GM18511 (cell line): ENCODE data around the gene IQSEC1.

Experiments
- ATAC-seq: cut with Tn5 transposase; IDR thresholded peaks from one replicate; pipeline ENCODE4 v1.9.1; 2021; ENCODE audit warnings: mild to moderate bottlenecking, moderate library complexity; ENCODE audit not compliant: unreplicated experiment

IQSEC1 gene

DNA sequence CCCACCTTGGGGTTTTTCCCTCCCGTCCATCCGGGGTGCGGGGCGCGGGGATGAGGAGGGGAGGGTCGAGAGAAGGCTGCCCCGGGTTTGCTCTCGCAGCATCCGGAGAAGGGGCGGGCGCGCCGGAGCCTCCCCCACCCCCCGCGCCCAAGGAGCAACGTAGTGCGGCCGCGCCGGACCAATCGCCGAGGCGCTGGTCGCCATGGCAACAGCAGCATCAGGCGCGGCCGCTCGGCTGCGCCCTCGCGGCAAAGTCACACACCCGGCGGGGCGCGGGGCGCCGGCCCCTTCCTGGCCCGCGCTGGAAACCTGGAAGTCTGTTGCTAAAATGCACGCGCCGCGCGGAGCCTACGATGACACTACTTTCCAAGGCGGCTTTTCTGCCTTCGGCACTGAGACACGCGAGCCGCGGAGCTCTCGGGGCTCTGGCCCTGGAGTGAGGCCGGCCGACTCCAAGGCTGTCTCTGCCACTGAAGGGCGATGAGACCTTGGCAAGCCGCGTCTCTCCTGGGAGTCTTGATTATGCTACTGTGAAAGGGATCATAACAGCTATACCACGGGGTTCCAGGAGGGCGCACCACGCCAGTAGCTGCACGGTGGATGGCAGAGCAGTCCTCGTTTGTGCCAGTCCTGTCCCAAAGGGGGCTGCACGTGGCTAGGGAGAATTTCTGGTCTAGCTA is at the start of gene IQSEC1:
Gene IQSEC1 (minus strand): TSS at position 104 of the 680 bp plus-strand sequence. CDS start 415 bp downstream, outside the sequence.
- ATAC-seq: peak; percentile 51

DNA sequence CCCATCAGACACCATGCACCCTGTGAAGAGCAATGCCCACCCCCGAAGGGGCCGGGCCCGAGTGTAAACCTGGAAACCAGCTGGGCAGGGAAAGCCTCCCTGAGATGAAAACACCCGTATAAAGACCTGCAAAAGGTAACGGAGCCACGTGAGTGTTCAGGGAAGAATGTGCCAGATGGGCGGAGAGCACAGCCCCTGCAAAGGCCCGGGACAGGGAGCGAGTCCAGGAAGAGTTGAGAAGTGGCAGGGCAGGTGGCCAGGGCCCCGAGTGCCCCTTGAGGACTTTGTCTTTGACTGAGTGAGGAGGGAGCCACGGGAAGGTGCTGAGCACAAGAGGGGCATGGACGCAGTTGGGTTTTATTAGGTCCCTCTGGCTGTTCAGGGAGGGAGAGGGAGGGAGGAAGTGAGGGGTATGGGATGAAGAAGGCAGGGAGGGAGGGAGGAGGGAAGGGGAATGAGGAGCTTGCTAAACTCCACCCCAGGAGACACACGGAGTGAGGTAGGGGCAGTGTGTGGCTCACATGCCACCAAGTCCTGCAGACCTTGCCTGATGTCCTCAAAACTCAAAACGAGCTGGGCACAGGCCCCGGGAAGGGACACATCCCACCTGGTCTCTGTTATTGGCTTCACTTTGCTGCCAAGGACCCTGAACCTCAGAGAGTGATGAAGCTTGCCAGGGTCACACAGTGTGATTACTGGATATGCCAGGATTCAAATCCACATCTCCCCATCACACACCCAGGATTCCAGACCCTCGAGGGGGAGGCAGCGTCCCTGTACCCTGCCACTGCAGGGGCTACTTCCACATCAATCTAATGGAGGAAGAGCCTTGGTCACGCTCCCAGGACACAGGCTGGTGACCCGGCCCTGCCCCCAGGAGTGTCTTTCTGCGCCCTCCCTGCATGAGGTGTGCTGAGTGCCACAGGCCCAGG is 49.1 kb upstream of the IQSEC1 start:
- ATAC-seq: no peak

DNA sequence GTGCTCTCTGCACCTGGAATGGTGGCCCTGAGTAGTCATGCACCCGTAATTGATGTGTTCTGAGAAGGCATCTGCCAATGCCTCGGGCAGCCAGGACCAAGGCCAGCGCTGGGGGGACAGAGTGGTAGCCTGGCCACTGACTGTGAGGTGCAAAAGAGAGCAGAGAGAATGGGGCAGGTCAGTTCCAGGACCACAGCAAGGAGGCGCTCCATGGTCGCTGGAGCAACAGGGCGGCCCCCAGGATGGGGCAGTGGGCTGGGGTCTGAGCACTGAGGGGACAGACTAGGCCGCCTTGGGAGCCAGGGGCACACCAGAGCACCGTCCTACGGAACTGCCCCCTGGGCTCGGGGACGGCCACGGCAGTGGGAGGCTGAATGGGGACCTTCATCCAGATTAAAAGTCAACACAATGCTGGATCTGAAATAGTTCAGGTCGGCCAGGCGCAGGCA is 48.3 kb upstream of the IQSEC1 start:
- no peak for ATAC-seq

DNA sequence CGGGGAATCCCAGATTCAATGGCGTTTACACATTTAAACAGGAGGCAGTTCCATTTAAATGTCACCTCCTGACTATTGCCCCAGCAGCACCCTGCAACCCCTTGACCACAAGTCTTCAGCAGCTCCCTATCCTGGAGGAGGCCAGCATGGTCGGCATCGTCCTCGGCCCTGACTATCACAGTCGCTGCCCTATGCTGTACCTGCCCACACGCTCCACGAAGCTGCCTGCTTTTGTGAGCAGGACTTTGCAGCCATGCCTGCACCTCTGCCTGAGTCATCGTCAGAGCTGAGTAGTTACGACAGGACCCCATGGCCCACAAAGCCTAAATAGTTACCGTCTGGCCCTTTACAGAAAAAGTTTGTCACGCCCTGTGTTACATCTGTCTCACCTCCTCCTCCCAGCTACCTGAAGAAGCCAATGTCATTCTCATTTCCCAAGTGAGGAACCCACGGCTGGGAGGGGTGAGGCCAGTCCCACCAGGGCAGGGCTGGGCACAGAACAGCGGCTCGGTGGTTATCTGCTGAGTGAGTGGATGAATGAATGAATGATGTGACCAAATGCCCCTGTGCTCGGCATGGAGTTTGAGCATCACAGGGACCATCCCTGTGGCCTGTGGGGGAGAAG is 47.8 kb upstream of the IQSEC1 start:
- no peak for ATAC-seq

DNA sequence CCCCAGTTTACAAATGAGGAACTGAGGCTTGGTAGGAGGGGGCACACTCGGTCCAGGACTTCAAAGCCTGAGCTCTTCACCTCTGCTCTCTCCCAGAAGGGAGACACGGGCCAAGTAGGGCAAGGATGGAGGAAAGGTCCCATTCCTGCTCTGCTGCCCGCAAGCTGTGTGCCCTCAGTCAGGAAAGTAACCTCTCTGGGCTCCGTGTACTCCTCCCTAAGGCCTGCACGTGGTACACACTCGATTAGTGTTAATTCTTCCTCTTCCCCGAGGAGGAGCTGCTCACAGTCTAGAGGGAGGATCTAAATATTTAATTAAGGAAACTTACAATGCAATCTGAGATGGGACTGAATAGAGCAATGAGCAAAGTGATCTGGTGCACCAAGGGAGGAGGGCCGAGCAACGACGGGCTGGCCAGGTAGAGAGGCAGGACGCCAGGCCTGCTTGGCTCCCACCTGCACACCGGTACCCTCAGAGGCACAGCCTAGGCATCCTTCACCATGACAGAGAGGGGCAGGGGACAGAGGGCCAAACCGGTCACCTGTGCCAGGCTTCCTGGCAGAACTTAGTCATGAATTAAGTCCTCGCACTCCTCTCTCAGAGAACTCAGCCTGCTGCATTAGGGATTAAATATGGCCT is 47.2 kb upstream of the IQSEC1 start:
- ATAC-seq: no peak

DNA sequence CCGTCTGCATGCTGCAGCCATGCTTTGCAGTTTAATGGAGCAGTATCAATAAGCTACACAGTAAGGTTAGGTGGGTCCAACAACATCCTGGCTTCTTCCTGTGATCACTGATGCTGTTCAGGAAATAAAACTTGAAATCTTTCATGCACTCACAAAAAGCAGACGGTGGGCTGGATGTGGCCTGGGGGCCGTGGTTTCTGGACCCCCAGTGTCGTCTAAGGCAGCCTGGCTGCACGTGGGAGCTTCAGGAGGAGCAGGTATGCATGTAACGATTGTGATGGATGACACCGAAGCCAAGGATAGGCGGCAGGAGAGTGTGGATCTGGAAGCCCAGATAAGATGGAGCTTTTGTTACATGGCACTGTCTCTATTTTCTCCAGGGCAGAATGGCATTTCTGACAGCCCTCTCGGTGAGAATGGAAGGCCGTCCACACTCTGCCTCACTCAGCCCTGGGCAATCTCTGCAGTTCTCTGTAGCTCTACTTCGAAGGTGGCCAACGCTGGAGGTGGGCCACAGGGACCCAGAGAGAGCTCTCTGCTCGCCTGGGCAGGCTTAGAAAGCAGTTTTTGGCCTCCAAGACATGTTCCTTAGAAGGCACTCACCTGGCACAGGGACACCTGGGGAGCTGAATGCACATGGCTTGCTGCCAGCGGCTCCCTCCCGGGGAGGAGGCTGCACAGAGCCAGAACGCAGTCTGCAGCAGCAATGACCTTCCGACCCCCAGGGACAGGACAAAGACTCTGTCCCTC is 46.4 kb upstream of the IQSEC1 start:
- ATAC-seq: no peak

DNA sequence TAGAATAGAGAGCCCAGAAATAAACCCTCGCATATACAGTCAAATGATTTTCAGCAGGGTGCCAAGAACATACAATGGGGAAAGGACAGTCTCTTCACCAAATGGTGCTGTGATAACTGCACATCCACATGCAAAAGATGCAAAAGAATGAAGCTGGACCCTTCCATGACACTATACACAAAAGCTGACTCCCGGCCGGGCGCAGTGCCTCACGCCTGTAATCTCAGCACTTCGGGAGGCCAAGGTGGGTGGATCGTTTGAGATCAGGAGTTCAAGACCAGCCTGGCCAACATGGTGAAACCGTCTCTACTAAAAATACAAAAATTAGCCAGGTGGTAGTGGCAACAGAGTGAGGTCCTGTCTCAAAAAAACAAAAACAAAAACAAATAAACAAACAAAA is 43.2 kb upstream of the IQSEC1 start:
- ATAC-seq: no peak

DNA sequence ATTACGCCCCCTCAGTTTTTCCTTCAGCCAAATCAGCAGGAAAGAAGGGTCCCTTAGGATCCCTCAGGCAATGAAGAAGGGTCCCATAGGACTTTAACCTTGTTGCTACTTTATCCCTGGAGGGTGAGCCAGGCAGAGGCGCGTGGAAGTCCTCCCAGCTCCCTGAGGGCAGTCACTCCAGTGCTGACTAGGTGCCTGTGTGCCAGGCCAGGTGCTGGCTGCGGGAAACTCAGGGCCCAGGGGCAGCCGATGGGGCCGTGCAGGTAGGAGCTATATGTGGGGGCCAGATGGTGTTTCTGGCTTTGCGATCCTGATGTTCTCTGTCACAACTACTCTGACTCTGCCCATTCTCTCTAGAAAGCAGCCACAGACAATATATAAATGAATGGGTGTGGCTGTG is 42.8 kb upstream of the IQSEC1 start:
- no peak for ATAC-seq

DNA sequence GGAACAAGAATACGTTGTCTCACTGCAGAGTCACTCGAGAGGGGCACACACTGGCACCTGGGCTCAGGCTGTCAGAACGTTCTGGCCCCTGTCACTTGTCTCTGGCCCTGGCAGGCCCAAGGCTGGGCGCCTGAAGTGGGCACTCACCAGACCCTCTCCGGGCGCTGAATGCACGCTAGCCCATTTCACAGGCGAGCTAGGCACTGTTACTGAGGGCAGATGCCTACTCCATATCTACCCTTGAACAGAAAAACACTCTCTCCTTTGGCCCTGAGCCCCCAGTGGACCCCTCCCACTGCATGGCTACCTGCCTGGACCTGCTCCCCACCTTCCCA is 42.3 kb upstream of the IQSEC1 start:
- ATAC-seq: no peak

DNA sequence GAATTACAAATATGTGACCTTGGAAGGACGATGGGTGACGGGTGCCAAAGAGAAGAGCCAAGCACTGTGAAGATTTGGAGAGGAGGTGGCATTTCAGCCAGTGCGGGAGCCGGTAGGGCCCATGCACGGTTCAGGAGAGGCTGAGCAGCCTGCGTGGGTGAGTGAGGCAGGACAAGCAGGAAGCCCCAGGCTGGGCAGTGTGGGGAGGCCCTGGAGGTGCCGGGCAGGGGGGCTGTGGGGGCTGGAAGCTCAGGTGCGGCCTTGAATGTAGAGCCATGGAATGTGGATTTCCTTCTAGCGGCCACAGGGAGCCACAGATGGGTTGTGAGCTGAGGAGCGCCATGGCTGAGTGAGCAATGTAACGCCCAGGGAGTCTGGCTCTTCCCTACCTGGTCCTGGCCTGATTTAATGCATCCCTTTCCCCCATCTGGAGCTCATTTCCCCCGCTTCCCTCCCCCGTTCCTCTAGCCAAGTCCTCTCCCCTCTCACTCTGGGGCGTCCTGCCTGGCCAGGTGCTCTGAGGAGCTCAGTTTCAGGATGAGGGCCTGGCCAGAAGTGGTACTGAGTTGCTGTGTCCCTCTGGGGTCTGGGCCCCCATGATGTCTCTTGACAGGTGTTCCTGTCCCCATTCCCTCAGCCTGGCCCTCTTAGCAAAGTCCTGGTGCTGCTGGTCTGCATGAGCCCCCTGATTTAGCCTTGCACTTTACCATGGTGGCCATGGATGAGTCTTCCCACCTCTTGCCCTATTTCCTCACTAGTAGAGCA is 41.8 kb upstream of the IQSEC1 start:
- no peak for ATAC-seq

DNA sequence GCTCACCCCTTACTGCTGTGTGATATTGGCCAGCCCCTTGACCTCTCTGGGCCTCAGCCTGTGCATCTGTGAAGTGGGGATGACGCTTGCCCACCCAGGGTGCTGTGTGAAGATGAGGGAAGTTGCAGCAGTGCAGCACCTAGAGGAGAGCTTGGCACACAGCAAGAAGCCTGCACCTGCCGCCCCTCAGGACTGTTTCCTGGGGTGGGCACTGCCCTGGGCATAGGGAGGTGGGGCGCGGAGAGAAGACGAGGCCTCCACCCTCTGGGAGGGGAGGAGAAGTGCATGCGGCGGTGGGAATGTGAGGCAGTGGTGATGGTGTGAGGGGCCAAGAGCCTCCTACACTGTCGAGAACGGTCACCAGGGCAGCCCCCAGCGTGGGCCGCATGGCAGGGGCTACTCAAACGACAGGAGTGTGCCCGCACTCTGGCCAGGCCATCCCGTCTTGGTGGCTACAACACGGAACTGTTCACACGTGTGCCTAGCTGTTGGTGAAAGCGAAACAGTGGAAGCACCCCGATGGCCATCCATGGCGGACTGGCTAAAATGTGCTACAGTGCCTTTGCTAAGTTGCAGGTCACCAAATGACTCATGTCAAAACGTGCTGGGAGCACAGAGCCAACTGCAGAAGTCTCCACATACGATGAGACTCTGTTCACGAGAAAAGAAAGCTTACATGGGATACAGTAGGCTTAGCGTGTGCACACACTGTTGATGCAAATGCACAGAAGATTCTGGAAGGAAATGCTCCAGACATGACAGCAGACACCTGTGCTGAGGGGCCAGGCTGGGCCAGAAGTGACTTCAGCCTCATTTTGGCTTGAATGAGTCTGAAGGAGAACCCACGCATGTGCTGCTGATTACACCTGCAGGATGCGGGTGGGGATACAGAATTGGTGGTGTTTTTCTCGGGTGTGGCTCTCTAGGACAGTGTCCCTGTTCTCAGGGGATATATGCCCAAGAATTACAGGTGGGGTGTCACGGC is 40.4 kb upstream of the IQSEC1 start:
- ATAC-seq: no peak

DNA sequence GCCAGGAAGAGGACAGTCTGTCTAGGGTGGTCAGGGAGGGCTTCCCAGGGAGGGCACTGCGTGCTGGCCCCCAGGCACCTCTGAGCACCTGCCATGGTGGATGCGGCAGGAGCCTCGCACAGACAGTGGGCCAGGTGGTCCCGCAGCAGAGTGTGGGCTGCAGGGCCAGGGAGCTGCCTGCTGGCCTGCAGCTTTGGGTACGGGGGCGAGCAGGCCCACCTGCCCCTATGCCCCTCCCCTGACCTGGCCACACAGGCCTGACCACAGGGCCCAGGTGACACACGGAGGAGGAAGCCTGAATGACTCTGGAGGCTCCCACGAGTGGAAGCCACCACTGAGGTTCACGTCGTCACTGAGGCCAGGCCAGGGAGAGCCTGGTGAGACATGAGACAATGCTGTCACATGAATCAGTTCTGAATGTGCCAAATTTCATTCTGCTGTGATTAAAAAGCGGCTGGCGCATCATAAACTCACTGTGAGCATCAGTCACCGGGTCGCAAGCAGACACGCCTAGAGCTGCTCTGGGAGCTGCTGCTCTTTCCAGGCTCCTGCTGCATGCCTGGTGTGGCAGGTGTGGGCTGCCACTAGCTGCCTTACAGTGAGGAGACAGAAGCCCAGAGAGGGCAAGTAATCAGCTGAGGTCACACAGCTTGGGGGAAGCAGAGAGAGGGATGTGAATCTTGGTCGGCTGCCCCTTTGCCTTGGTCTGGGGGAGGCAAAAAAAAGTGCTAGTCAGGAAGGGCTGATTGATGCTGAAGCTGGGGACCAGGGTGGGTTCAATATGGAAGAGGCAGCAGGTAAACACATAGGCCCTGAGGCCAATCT is 39.5 kb upstream of the IQSEC1 start:
- ATAC-seq: no peak

DNA sequence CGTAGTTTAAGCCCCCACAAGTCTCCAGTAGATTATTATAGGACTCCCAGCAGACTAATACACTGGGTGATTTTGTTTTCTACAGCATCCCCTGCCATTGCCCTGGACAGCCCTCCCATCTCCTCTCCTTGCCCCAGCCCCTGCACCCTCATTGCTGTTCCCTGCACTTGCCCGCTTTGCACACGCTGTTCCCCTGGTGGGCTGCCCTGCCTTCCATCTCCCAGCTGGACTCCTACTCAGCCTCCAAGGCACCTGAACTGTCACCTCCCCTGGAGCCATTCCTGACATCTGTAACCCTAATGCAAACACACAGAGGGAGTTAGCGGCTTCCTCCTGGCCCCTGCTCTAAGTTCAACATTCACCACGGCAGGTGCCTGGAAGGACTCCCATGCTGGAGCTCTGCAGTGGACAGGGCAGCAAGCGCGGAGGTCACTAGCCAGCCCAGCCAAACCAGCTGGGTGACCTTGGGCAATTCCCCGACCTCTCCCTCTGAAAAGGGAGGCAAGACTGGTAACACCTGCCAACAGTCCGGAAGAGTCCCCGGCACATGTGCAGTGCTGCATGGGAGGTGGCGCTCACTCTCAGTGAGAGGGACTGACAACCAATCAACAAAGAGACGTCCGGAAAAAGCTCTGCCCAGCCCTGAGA is 38.8 kb upstream of the IQSEC1 start:
- ATAC-seq: no peak

DNA sequence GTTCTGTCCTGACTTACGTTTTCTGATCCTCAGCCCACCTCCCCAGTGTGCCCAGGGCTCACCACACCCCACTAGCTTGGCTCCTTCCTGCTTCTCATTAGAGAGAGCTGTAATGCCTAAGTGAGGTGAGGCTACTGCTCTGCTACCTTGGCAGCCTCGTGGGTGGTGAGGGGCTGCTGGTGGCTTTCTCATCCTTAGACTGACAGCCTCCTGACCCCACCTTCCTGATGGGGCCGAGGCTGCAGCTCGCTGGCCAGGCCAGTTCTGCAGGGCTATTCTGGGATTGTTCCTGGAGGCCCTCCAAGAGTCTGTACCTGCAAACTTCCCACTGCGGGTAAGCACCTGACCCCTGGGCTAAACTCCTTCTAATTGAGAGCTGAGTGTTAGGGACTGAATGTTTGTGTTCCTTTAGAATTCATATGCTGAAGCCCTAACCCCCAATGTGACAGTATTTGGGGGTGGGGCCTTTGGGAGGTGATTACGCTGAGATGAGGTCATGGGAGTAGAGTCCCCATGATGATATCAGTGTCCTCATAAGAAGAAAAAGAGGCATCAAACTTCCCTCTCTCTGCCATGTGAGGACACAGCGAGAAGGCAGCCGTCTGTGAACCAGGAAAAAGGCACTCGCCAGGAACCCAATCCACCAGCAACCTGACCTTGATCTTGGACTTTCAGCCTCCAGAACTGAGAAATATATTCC is 38.1 kb upstream of the IQSEC1 start:
- peak; percentile 41 for ATAC-seq

DNA sequence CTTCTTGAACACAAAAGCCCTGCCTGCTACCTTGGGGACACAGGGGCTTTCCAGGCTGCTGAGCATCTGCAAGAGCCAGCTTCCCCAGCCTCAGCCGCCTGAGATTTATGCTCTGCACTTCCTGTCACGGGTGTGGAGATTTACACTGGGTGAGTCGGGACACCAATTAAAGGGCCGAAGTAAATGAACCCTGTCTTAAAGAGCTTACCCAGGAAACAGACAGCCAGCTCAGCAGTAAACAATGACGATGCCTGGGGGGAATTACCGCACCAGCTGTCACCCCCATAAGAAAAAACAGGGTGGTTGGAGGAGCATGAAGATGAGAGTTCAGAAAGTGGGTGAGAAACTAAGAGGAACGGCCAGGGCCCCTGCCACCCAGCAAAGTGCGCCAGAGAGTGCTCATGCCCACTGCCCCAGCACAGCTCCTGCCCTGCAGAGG is 37.5 kb upstream of the IQSEC1 start:
- ATAC-seq: peak; percentile 95

DNA sequence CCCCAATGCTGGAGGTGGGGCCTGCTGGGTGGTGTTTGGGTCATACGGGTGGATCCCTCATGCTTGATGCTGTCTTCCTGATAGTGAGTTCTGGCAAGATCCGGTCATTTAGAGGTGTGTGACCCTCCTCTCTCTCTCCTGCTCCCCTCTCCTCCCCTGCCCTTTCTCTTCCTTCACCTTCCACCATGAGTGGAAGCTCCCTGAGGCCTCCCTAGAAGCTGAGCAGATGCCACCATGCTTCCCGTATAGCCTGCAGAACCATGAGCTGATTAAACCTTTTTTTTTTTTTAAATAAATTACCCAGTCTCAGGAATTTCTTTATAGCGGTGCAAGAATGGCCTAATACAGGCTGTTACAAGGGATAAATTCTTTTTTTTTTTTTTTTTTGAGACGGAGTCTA is 36.3 kb upstream of the IQSEC1 start:
- ATAC-seq: no peak

DNA sequence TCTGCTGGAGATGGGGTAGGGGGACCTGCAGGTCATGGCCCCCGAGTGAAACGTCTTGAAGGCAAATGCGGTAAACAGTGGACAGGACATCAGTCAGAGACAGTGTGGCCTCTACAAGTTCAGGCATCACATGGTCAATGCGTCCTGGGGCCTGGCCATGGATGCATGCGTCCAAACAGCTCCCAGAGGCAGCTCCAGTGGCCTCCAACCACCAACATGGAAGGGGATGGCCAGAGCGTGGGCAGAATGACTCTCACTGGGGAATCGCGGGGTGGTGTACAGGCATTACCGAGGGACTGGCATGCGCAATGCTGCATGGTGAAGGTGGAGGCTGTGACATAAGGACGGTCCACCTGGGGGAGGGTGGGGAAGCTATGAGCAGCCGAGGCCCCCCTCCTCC is 35.6 kb upstream of the IQSEC1 start:
- ATAC-seq: no peak
